Measurements from ENCODE around the gene ZNF772. TPM values are rescaled to one million over a fixed set of nuclear protein-coding genes. Genes with fewer than 3 reads are reported as not detected.
"Not testable (repeated sequence)": the region's sequence is repeated elsewhere in the genome, so short reads cannot be mapped to it uniquely, and the experiment has no call there.

ZNF772 gene
- total RNA-seq, 1 donor from 2014 or later, result 10.0 TPM

DNA sequence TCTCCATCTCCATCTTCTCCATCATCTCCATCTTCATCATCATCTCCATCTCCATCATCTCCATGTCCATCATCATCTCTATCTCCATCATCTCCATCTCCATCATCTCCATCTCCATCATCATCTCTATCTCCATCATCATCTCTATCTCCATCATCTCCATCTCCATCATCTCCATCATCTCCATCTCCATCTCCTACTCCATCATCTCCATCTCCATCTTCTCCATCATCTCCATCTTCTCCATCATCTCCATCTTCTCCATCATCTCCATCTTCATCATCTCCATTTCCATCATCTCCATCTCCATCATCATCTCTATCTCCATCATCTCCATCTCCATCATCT, 21.9 kb upstream of the ZNF772 start:
- intact Hi-C loops (cut with DNase I); DNase-seq; H3K27me3 ChIP-seq (ENCODE audit: low read depth); H3K36me3 ChIP-seq; H3K4me1 ChIP-seq; ATAC-seq; H3K4me3 ChIP-seq; H3K27ac ChIP-seq: not testable (repeated sequence)
- peaks cover 21% of the 10 kb centered on the region for H3K9me3 ChIP-seq

GRCh38 chr19:57488299-57488644, 10.9 kb upstream of the ZNF772 start:
- H3K9me3 ChIP-seq; intact Hi-C loops (cut with DNase I); H3K4me3 ChIP-seq; H3K27me3 ChIP-seq (ENCODE audit: low read depth); DNase-seq; H3K27ac ChIP-seq; H3K4me1 ChIP-seq: not testable (repeated sequence)
- peak; percentile 27 to 44 for ATAC-seq
- H3K36me3 ChIP-seq, result peaks cover 28% of the 10 kb centered on the region

DNA sequence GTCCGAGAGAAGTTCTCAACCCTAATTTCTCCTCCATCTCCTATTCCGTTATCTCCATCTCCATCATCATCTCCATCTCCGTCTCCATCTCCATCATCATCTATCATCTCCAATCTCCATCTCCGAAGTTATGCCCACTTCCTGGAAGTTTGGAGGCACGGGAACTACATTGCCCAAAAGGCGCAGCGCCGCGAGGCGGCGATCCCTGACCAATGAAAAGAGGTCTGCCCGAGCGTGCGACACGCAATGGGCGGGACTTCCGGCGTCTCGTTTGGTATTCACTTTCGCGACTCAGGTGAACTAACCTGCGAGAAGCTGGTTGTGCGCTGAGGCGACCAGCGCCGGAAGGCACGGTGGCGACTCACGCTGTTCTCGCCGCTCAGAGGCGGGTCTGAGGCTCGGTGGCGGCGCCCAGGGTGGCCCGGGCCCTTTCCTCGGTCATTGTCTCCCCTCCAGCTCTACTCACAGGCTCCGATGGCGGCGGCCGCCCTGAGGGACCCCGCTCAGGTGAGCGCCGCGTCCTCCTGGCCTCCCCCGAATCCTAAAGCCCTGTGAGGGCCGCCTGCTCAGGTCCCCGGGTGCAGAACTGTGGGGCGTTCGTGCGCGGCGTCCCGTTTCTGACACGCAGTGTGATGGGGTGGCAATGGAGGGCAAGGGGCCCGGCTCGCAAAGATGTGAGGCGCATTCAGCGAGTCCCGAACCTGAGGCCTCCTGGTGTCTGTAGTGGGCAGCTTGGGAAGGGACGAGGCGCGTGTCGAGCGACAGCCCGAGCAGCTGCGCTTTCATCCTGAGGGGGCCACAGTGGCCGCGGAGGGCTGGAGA, 10.3 kb upstream of the ZNF772 start, which contains the start of gene ZNF419:
Gene ZNF419, plus strand, starts transcription at position 274 of the 822 bp plus-strand sequence. Its CDS starts 201 bp downstream, at position 475.
- H3K27me3 ChIP-seq (ENCODE audit: low read depth); H3K4me1 ChIP-seq; H3K9me3 ChIP-seq; intact Hi-C loops (cut with DNase I): not testable (repeated sequence)
- Histone ChIP-seq H3K4me3 (peak within 1 kb of the TSS; percentile 97), H3K27ac (peak within 1 kb of the TSS; percentile 88), H3K36me3 (peaks cover 23% of the 10 kb centered on the region)
- ATAC-seq (peak; percentile 97 to 99), DNase-seq (peak; percentile 95)

GRCh38 chr19:57473646-57474045, 3.7 kb downstream of the ZNF772 start:
- TF ChIP-seq CTCF (IDR thresholded peaks at IDR 0.05), result no peak
- intact Hi-C loops (cut with DNase I), result no loop called here
- H3K27ac ChIP-seq, result no peak overlapping the region
- DNase-seq (no peak), ATAC-seq (no peak)
- no peak overlapping the region for H3K4me3 ChIP-seq
- no peaks in the 10 kb centered on the region for H3K27me3 ChIP-seq (ENCODE audit: low read depth)
- peaks cover 84% of the 10 kb centered on the region for H3K9me3 ChIP-seq
- peaks cover 8% of the 10 kb centered on the region for H3K4me1 ChIP-seq
- peaks cover 16% of the 10 kb centered on the region for H3K36me3 ChIP-seq

DNA sequence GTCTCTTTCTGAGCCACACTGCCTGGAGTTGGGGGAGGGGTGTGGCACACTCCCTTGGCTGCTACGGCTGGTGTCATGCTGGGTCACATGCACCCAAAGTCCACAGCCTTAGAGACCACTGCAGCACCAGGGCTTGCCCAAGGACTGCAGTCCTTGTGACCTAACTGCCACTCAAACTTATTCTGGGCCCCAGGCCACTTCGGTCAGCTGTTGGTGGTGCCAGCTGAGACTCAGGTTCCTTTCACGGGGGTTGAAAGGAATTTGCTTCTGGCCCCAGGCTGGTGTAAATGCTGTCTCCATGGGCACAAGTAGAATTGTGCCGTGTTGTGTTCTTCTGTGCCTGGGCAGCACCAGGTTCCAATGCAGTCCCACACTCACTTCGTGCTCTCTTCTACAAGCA, 10.9 kb downstream of the ZNF772 start:
- Histone ChIP-seq H3K27me3 (ENCODE audit: low read depth) (no peaks in the 10 kb centered on the region), H3K9me3 (peaks cover 88% of the 10 kb centered on the region), H3K4me3 (no peak overlapping the region), H3K4me1 (no peaks in the 10 kb centered on the region), H3K27ac (no peak overlapping the region), H3K36me3 (no peaks in the 10 kb centered on the region)
- DNase-seq, result no peak
- ATAC-seq, result no peak
- intact Hi-C loops (cut with DNase I), result no loop called here
- TF ChIP-seq CTCF (IDR thresholded peaks at IDR 0.05), result no peak

- intact Hi-C loops (cut with DNase I), result no loop called here
- Histone ChIP-seq H3K27me3 (ENCODE audit: low read depth) (no peaks in the 10 kb centered on the region), H3K4me1 (no peaks in the 10 kb centered on the region), H3K4me3 (no peak overlapping the region), H3K9me3 (peaks cover 82% of the 10 kb centered on the region), H3K36me3 (no peaks in the 10 kb centered on the region), H3K27ac (no peak overlapping the region)
- peak; percentile 23 for TF ChIP-seq CTCF (IDR thresholded peaks at IDR 0.05)
- ATAC-seq (no peak), DNase-seq (no peak)
Measured at GRCh38 chr19:57465680-57466381, 11.5 kb downstream of the ZNF772 start.

- Histone ChIP-seq H3K27me3 (ENCODE audit: low read depth) (no peaks in the 10 kb centered on the region), H3K27ac (no peak overlapping the region), H3K4me3 (no peak overlapping the region), H3K4me1 (no peaks in the 10 kb centered on the region), H3K36me3 (no peaks in the 10 kb centered on the region), H3K9me3 (peaks cover 69% of the 10 kb centered on the region)
- DNase-seq, result no peak
- no peak for ATAC-seq
- no peak for TF ChIP-seq CTCF (IDR thresholded peaks at IDR 0.05)
- intact Hi-C loops (cut with DNase I), result no loop called here
Measured at GRCh38 chr19:57452307-57452706, 25.1 kb downstream of the ZNF772 start.

Data from lower lobe of right lung (tissue), 2 donors.